ENCODE data around the gene MGMT. TPM values are rescaled to one million over a fixed set of nuclear protein-coding genes. Genes with fewer than 3 reads are reported as not detected.

MGMT gene
- total RNA-seq, 1 experiment from 2014 or later, result 11.5 TPM

DNA sequence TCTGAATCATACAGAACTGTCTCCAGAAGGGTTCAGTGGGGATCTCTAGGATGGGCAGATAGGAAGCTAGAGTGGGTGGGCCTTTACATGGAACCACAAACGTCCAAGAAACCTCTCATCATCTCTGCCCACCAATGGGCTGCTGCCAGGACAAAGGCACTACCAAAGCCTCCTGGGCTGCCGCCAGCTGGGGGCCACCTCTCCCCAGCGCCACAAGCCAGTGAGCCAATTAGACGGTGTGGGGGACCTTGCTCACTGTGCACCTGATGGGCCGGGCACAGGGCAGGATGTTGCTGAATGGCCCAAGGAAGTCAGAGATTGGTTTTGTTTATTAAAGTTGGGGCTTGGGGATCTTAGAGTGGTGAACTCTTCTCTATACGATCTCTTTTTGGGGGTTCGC, 242.1 kb downstream of the MGMT start:
- no TSS peak for BruUV-seq (replicated peaks)

More for the DNA sequence above, 242.1 kb downstream of the MGMT start:
- RAD21 ChIA-PET (ENCODE audit: low non-redundant PET in 1 of 2, low total read pairs in 2 of 2, uncharacterized antibody in 2 of 2, unreplicated experiment in 2 of 2), result no interaction called here
- Histone ChIP-seq H3K4me2 (ENCODE audit: low read length) (no peak overlapping the region), H2AFZ (ENCODE audit: low read depth, low read length, poor library complexity, severe bottlenecking) (no peak overlapping the region), H3K9me3 (ENCODE audit: control insufficient read depth in 1 of 2, insufficient read depth in 1 of 2, low read depth in 1 of 2, low read length in 2 of 2) (no peaks in the 10 kb centered on the region), H3K36me3 (ENCODE audit: control insufficient read depth in 1 of 2, insufficient read depth in 2 of 2, low read length in 2 of 2) (no peaks in the 10 kb centered on the region), H3K27me3 (ENCODE audit: insufficient read depth, low read length) (no peaks in the 10 kb centered on the region), H3K9me2 (ENCODE audit: insufficient read depth) (no peaks in the 10 kb centered on the region), H3K27ac (ENCODE audit: low read depth, low read length) (no peak overlapping the region), H3K4me1 (ENCODE audit: control insufficient read depth in 1 of 2, insufficient read depth in 2 of 2, low read length in 2 of 2) (no peaks in the 10 kb centered on the region), H3K9ac (ENCODE audit: low read length) (no peak overlapping the region), H4K20me1 (ENCODE audit: insufficient read depth) (no peaks in the 10 kb centered on the region), H3K4me3 (replicated peaks in 1 of 2; ENCODE audit: low read depth in 1 of 2, low read length in 2 of 2) (no peak overlapping the region), H3K79me2 (ENCODE audit: insufficient read depth, low read length) (no peaks in the 10 kb centered on the region)
- CTCF ChIA-PET, result no interaction called here
- DNase-seq (ENCODE audit: low read depth, low spot score) (no peak), ATAC-seq (no peak)
- POLR2A ChIA-PET, result no interaction called here
- intact Hi-C loops (cut with micrococcal nuclease), result no loop called here
- TF ChIP-seq, protein P1, sequence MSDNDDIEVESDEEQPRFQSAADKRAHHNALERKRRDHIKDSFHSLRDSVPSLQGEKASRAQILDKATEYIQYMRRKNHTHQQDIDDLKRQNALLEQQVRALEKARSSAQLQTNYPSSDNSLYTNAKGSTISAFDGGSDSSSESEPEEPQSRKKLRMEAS (IDR thresholded peaks at IDR 0.05), result no peak
- no peak for TF ChIP-seq ZFX (IDR thresholded peaks at IDR 0.05)
- no peak for TF ChIP-seq CEBPB (IDR thresholded peaks at IDR 0.05; ENCODE audit: low read depth)
- no peak for TF ChIP-seq POLR2AphosphoS5 (IDR thresholded peaks at IDR 0.05; ENCODE audit: low read depth, low read length)
- TF ChIP-seq CTCF (IDR thresholded peaks at IDR 0.05 in 2 of 3, conservative IDR thresholded peaks at IDR 0.05 in 1 of 3; ENCODE audit: borderline replicate concordance in 1 of 3, insufficient read depth in 1 of 3, low read depth in 2 of 3, low read length in 2 of 3), result no peak
